ENCODE results near the gene S100P.

Gene S100P

DNA sequence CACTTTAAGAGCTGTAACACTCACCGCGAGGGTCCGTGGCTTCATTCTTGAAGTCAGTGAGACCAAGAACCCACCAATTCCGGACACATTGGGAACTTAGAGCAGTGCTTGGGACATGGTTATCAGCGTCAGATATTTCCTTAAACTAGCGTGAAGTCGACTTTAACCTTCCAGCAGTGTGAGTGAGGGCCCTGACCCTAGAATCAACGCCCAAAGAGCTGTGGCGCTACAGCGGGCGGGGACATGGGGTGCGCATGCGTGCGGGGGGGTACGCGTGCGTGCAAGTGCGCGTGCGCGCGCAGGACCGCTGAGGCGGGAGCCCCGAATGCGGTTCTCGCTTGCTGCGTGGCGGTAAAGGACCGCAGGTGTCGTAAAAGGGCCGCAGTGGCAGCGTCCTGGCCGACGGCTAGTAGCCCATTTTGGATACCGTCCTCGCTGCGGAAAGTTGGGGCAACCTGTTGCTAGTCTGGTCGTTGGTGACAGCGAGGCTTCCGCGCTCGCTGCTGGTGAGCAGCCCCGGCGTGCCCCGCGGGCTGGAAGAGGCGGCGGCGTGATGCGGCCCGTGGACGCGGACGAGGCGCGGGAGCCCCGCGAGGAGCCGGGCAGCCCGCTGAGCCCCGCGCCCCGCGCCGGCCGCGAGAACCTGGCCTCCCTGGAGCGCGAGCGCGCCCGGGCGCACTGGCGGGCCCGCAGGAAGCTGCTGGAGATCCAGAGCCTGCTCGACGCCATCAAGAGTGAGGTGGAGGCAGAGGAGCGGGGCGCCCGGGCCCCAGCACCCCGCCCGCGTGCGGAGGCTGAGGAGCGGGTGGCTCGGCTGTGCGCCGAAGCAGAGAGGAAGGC, 19.8 kb upstream of the S100P start:
- peak overlapping the region; percentile 81 for H3K4me3 ChIP-seq (ENCODE audit: low read depth, low read length)
- TF ChIP-seq CTCF (IDR thresholded peaks at IDR 0.05; ENCODE audit: borderline replicate concordance, insufficient read depth, low read depth, low read length), result no peak

DNA sequence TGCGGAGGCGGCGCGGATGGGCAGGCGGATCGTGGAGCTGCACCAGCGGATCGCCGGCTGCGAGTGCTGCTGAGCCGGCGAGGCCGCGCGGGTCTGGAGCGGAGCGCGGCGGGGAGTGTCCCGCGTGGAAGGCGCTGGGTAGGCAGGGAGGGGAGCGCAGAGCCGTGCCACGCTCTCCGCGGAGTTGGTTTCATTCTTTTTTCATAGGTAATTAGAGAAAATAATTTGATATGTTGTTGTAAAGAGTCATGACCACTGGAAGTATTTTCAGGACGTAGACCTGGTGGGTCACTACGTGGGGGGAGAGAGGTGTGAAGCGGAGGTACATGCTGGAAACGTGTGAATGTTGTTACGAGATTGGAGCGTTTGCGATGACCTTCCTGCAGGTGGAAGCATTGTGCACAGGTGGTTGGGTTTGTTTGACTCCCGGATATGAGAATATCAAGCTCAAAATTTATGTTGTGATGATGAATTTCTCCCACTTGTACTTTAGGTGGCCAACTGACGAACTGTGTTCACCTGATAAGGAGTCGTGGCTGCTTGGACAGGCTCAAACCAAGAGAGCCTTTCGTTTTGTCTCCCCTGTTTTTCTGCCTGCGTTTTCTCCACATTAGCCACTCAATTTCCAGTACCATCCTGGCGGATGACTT, 19.1 kb upstream of the S100P start:
- peak overlapping the region; percentile 81 for H3K4me3 ChIP-seq (ENCODE audit: low read depth, low read length)
- TF ChIP-seq CTCF (IDR thresholded peaks at IDR 0.05; ENCODE audit: borderline replicate concordance, insufficient read depth, low read depth, low read length), result peak; percentile 59

GRCh38 chr4:6676722-6677558, 16.7 kb upstream of the S100P start:
- TF ChIP-seq CTCF (IDR thresholded peaks at IDR 0.05; ENCODE audit: borderline replicate concordance, insufficient read depth, low read depth, low read length), result no peak
- no peak overlapping the region for H3K4me3 ChIP-seq (ENCODE audit: low read depth, low read length)

DNA sequence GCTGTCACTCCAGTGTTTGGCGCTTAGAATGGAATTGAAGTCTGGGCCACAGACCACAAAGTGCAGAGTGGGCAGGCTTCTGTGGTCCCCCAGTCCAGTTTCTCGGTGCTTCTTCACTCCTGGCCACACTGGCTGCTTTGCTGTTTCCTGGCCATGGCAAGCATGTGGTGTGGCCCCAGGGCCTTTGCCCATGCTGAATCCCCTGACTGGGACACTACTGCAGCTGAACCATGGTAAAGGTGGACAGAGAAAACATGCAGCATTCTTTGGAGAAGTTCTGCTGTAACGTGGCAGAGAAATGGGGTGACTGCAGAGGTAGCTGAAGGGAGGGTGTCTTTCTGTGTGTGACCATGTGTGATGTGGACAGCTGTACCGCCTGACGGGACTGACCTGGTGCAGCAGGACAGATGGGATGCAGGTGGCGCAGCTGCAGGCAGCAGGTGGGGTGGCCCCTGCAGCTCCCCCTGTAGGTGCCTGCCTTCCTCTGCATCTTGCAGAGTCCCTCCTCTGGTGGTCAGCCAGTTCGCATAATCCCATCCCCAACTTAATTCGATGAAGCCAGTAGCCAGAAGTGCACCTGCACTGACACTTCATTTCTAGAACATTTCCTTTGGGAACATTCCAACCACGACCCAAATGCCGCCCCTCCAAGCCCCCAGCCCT, 13.2 kb upstream of the S100P start:
- H3K4me3 ChIP-seq (ENCODE audit: low read depth, low read length), result no peak overlapping the region

GRCh38 chr4:6681191-6681590, 12.5 kb upstream of the S100P start:
- no peak overlapping the region for H3K4me3 ChIP-seq (ENCODE audit: low read depth, low read length)
- TF ChIP-seq CTCF (IDR thresholded peaks at IDR 0.05; ENCODE audit: borderline replicate concordance, insufficient read depth, low read depth, low read length), result peak; percentile 48; the same call in 1 of the 2 replicates

More for the DNA sequence above, 13.2 kb upstream of the S100P start:
- TF ChIP-seq CTCF (IDR thresholded peaks at IDR 0.05; ENCODE audit: borderline replicate concordance, insufficient read depth, low read depth, low read length), result peak; percentile 55

DNA sequence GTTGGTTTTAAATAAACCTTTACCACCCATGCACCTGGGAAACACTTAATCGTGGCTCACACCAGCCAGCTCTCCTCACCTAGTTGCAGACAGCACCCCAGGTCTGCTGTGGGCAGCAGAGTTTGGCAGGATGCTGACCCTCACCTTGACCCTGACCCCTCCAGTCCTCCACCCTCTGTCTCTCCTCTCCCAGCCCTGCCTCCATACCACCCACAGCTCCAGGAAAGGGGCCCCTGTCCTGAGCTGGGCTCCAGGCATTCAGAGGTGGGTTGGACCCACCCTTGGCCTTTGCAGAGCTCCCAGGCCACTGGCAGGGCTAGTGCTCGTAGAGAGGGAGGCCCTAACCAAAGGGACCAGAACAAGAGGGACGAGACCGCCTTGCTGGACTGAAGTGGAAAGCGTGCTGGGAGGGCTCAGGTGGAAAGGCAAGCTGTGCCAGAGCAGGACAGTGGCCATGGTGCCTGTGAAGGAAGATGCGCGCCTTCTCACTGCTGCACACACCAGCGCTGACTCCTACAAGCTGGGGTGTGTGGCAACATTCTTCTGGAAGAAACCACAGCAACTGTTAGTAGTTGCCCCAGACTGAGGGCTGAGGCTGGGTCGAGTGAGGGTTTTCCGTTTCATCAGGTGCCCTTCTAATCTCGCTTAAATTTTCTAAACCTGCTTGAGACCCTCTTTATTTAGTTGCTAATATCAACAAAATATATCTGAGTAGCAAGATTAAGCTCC, 10.7 kb upstream of the S100P start:
- no peak overlapping the region for H3K4me3 ChIP-seq (ENCODE audit: low read depth, low read length)
- no peak for TF ChIP-seq CTCF (IDR thresholded peaks at IDR 0.05; ENCODE audit: borderline replicate concordance, insufficient read depth, low read depth, low read length)

Data from GM12875 (cell line).